GM21717 (cell line): Measurements from ENCODE around the gene METTL3.
"Not testable (repeated sequence)": the region's sequence is repeated elsewhere in the genome, so short reads cannot be mapped to it uniquely, and the experiment has no call there.

Source experiments
- ATAC-seq: cut with Tn5 transposase; IDR thresholded peaks from one replicate; pipeline ENCODE4 v1.9.1; 2021; ENCODE audit warnings: mild to moderate bottlenecking, moderate library complexity; ENCODE audit not compliant: unreplicated experiment

METTL3 gene

GRCh38 chr14:21510735-21511657, at the start of gene METTL3:
METTL3 (minus strand) TSS chr14:21511340; CDS start chr14:21511223, 117 bp downstream.
- peak; percentile 97 for ATAC-seq

DNA sequence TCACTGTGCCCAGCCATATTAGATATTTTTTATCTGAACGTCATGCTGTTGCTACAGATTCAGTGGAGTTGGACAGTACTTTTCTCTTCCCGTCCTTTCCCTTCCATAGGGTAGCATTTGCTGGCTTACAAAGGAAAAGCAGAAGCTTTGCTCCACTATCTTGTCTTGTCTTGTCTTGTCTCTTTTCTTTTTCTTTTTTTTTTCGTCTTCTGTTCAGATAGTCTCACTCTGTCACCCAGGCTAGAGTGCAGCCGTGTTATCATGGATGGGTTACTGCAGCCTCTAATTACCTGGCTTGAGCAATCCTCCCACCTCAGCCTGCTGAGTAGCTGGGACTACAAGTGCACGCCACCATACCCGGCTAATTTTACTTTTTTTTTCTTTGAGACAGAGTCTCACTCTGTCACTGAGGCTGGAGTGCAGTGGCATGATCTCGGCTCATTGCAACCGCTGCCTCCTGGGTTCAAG, 47.6 kb upstream of the METTL3 start:
- ATAC-seq: no peak

- no peak for ATAC-seq
Observed at GRCh38 chr14:21557084-21557901, 46.2 kb upstream of the METTL3 start.

- no peak for ATAC-seq
Observed at GRCh38 chr14:21556378-21557083, 45.4 kb upstream of the METTL3 start.

DNA sequence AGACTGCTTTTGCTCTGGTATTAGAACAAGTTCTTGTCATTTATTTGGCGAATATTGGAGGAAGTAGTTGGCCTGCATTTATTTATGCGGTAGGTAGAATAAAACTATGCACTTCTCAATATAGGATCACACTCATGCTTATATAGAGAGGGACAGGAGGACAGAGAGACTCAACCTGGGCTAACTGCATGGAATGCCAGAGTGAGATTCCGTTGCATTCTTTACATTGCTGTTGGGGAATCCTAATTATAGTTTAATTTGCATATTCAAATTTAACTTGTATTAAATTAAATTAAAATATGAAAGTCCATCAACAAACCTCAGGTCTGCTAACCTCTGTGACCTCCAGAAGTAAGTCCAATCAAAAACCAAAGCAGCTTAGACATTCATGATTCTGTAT, 42.1 kb upstream of the METTL3 start:
- no peak for ATAC-seq

- not testable (repeated sequence) for ATAC-seq
Observed at GRCh38 chr14:21544588-21544987, 33.4 kb upstream of the METTL3 start.

DNA sequence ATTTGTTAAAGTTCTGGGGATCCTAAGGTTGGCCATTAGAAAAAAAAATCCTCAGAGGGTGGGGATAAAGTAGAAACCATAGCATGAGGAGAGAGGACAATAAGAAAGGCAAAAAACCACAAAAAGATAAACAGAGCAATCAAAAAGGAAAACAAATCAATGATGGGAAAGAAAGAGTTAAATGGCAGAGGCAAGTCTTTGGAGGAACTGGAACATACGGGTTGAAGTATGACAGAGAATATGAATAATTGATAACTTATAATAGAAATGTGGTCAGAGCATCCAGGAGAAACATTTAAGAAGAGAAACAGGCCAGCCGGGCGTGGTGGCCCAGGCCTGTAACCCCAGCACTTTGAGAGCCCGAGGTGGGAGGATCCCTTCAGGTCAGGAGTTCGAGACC, 32.8 kb upstream of the METTL3 start:
- no peak for ATAC-seq

- no peak for ATAC-seq
Observed at GRCh38 chr14:21543521-21543960, 32.4 kb upstream of the METTL3 start.

GRCh38 chr14:21541413-21542074, 30.4 kb upstream of the METTL3 start:
- no peak for ATAC-seq

DNA sequence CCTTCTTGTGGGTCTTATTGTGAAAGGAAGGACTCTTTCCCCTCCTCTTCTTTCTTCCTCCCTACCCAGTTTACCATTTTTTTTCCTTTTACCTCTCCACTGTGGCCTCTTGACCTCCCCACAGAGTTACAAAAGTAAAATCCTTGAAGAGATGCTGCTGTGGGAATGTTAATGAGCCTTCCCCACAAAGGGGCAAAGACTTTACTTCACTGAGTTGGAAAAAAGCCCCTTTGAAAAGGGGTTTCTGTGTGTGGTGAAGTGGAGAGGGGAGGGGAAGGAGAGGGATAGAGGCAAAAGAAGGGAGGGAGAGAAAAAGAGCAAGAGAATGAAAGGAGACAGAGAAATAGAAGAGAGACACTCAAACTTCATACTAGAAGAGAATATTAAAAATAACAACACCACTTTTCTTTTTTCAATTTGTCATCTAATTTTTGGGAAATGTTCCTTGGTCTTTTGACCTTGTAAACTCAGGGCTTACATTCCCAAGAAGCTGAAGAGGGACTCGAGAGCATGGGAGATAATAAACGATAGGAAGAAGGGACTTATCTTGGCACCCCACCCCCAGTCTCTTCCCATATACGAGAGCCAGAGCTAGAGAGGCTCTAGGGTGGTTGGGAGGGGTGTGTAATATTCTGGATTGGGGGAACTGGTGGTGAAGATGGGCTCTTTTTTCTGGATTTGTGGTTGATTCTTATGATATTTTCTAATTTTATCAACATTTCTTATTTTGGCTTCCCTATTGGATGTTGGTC, 28.2 kb upstream of the METTL3 start:
- ATAC-seq: no peak

- no peak for ATAC-seq
Observed at GRCh38 chr14:21537090-21537424, 25.9 kb upstream of the METTL3 start.

- no peak for ATAC-seq
Observed at GRCh38 chr14:21536418-21537089, 25.4 kb upstream of the METTL3 start.

DNA sequence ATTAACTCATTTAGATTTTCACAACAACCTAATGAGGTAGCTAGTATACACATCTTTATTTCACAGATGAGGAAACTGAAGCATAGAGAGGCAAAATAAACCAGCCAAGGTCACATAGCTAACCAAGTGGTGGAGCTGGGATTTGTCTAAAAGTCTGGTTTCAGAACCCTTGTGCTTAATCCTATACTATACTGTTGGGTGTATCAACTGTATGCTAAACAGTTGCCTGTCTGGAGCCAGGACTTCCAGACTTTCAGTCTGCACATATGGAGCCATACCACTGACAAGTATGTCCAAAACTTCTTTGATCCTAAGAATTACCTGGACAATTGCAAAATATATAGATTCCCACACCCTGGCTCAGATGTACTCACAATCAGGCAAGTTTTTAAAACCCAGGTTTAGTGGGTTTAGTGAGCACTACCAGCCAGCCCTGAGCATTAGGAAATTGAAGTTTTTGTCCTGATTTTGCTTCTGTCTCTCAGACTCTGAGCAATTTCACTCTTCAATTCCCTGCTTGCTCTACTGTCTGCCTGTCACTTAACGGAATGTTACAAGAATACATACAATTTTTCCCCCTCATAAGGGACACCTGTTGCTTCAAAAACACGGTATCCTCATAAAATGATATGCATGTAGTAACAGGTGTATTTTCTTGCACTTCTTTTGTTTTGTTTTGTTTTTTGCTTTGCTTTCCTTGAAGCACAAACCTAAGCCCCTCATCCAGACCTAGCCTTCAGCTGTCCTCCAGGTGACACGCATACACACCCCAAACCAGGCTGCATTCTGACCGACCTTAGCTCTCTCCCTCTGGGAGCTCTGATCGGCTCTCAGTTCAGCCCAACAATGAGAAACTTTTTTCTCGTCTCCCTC, 24.6 kb upstream of the METTL3 start:
- ATAC-seq: no peak

DNA sequence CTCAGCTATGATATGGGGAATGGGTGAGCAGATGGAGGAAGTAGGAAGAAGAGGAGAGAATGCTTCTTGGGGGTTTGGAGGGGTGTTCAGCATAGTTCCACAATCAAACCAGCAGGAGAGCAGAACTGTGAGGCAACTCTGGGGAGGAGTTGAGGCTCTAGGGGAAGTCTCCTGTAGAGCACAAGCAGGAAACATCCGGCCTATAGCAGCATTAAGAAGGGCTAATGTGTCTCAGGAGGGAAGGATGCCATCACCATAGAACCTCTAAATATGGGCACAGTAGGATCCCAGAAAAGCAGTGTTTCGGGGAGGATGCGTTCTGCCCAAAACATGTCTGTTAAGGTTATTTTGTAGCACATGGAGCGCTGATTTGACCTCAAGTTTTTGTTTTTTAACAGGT, 23.4 kb upstream of the METTL3 start:
- no peak for ATAC-seq

DNA sequence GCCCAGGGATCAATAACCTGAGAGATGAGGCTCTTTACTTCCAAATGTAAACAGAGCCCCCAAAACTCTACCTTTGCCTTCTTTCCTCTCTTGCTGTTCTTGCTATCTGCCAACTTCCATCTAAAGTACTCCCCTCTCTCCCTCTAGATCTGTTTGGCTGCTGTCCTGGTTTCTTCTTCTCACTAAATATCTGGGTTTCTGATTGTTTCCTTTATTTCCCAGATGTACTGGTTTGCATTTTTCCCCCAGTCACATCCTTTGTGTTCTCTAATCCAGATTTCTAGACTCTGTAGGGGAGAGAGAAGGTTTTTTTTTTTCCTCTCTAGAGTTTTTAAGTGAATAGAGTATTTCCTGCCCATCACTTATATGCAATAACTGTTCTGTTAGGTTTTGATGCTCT, 22.2 kb upstream of the METTL3 start:
- no peak for ATAC-seq

GRCh38 chr14:21529515-21529914, 18.4 kb upstream of the METTL3 start:
- no peak for ATAC-seq

GRCh38 chr14:21528381-21529348, 17.5 kb upstream of the METTL3 start:
- no peak for ATAC-seq
